Testis (tissue), 3 donors: ENCODE measurements around the gene RORB. TPM values are rescaled to one million over a fixed set of nuclear protein-coding genes. Genes with fewer than 3 reads are reported as not detected.

ENCODE experiments used
- DNase-seq: peaks from one replicate; pipeline ENCODE4 v3.0.0-alpha.2; 2019
- H3K27ac ChIP-seq, 2 donors: fragments of 200-600 bp; sonication (generic); one replicate each; pipeline ENCODE4 v1.5.1; 2019
- H3K27me3 ChIP-seq: fragments of 200-600 bp; sonication (generic); one replicate; pipeline ENCODE4 v1.5.1; 2019
- H3K36me3 ChIP-seq: fragments of 200-600 bp; sonication (generic); one replicate; pipeline ENCODE4 v1.5.1; 2017; ENCODE audit warnings: low read depth; ENCODE audit errors: missing control alignments
- H3K4me1 ChIP-seq: fragments of 200-600 bp; sonication (generic); one replicate; pipeline ENCODE4 v1.5.1; 2019
- H3K4me3 ChIP-seq, 2 donors: fragments of 200-600 bp; sonication (generic); one replicate each; pipeline ENCODE4 v1.5.1; 2017 to 2019
- H3K9me3 ChIP-seq: fragments of 200-600 bp; sonication (generic); one replicate; pipeline ENCODE4 v1.5.1; 2017
- CTCF ChIP-seq, 3 experiments: fragments of 450-650 bp in 2 of 3; fragments of 200-600 bp in 1 of 3; sonication (generic) in 1 of 3; IDR thresholded peaks; one replicate each; pipeline ENCODE4 v1.5.1; 2016 to 2019; ENCODE audit warnings: antibody characterized with exemption in 3 of 3, mild to moderate bottlenecking in 2 of 3, moderate library complexity in 1 of 3
- POLR2A ChIP-seq: fragments of 450-650 bp; IDR thresholded peaks from one replicate; pipeline ENCODE4 v1.6.1; 2017; ENCODE audit warnings: antibody characterized with exemption, mild to moderate bottlenecking, moderate library complexity
- WGBS, 2 donors: methylation state at CpG; one replicate each; pipeline ENCODE4 v1.1.5; 2018; 5-methylcytosine and 5-hydroxymethylcytosine counted together
- intact Hi-C: fragments of 100-400 bp; cut with DNase I; formaldehyde crosslinking; loops from one replicate; pipeline ENCODE4 v1.15.1; 2023; ENCODE audit warnings: low total_unique reads
- polyA plus RNA-seq: library from polyadenylated mRNA; stranded (reverse); fragments of 350-450 nt; fragmentation: Illumina TruSeq; extraction: RNeasy Lipid Tissue Mini Kit (QIAGEN cat#74804); gene quantifications from one replicate; pipeline ENCODE4 v1.2.3, GENCODE V29; 2014; ENCODE audit warnings: low read depth, low replicate concordance; ENCODE audit not compliant: insufficient read depth
- total RNA-seq, 2 donors: library from RNA; depleted of rRNA; stranded (reverse); fragments of >200 nt; gene quantifications; one replicate each; pipeline ENCODE4 v1.2.3, GENCODE V29; 2016

RORB gene
- total and polyA plus RNA-seq, 3 donors from 2014 or later, result 0.87 to 1.5 (median 0.90) TPM

GRCh38 chr9:74729136-74729695, 232.1 kb downstream of the RORB start:
- Histone ChIP-seq H3K4me3 (no peak overlapping the region), H3K27me3 (no peaks in the 10 kb centered on the region), H3K36me3 (no peaks in the 10 kb centered on the region), H3K4me1 (no peaks in the 10 kb centered on the region), H3K9me3 (no peaks in the 10 kb centered on the region), H3K27ac (no peak overlapping the region)
- intact Hi-C loops, result no loop called here
- peak; percentile 31 for DNase-seq
- WGBS, 2 donors, result 22 to 40% methylated on average over 9 of the region's 9 CpGs
- no peak for TF ChIP-seq CTCF (IDR thresholded peaks at IDR 0.05)

- H3K4me3 ChIP-seq, result no peak overlapping the region
- DNase-seq, result no peak
- 74 to 78% methylated on average over 4 of the region's 4 CpGs for WGBS, 2 donors
- H3K4me1 ChIP-seq, result no peaks in the 10 kb centered on the region
- H3K9me3 ChIP-seq, result no peaks in the 10 kb centered on the region
- intact Hi-C loops, result no loop called here
- no peaks in the 10 kb centered on the region for H3K27me3 ChIP-seq
- H3K27ac ChIP-seq, result no peak overlapping the region
- H3K36me3 ChIP-seq, result no peaks in the 10 kb centered on the region
- no peak for TF ChIP-seq CTCF (IDR thresholded peaks at IDR 0.05)
- TF ChIP-seq POLR2A, result no peak
Observed at GRCh38 chr9:74735761-74736160, 238.6 kb downstream of the RORB start.

GRCh38 chr9:74736646-74737045, 239.5 kb downstream of the RORB start:
- intact Hi-C loops, result no loop called here
- Histone ChIP-seq H3K4me3 (no peak overlapping the region), H3K4me1 (no peaks in the 10 kb centered on the region), H3K27ac (no peak overlapping the region), H3K36me3 (no peaks in the 10 kb centered on the region), H3K27me3 (no peaks in the 10 kb centered on the region), H3K9me3 (no peaks in the 10 kb centered on the region)
- 79 to 80% methylated on average over 4 of the region's 4 CpGs for WGBS, 2 donors
- TF ChIP-seq POLR2A (no peak), CTCF (IDR thresholded peaks at IDR 0.05) (no peak)
- DNase-seq, result no peak

- Histone ChIP-seq H3K27ac (no peak overlapping the region), H3K27me3 (no peaks in the 10 kb centered on the region), H3K4me1 (no peaks in the 10 kb centered on the region), H3K4me3 (no peak overlapping the region), H3K9me3 (no peaks in the 10 kb centered on the region), H3K36me3 (no peaks in the 10 kb centered on the region)
- no peak for DNase-seq
- intact Hi-C loops, result no loop called here
- TF ChIP-seq CTCF (IDR thresholded peaks at IDR 0.05) (no peak), POLR2A (no peak)
- 94 to 96% methylated on average over 1 of the region's 1 CpG for WGBS, 2 donors
Observed at GRCh38 chr9:74742191-74742790, 245.2 kb downstream of the RORB start.
